Esophagus muscularis mucosa (tissue), 4 donors: ENCODE measurements around the gene CCZ1.

Experiments
- CTCF ChIP-seq, 3 experiments: fragments of 200-600 bp in 2 of 3; fragments of 450-650 bp in 1 of 3; sonication (generic) in 2 of 3; IDR thresholded peaks; one replicate each; pipeline ENCODE4 v1.5.1; 2017 to 2019; ENCODE audit warnings: antibody characterized with exemption in 3 of 3, mild to moderate bottlenecking in 2 of 3, moderate library complexity in 1 of 3
- EP300 ChIP-seq: sonication (generic); formaldehyde crosslinking; IDR thresholded peaks from one replicate; pipeline ENCODE4 v1.6.1; 2017; ENCODE audit warnings: antibody characterized with exemption
- POLR2AphosphoS5 ChIP-seq, 2 donors: sonication (generic); formaldehyde crosslinking; IDR thresholded peaks; one replicate each; pipeline ENCODE4 v1.6.1; 2017; ENCODE audit warnings: antibody characterized with exemption in 2 of 2

GRCh38 chr7:5870311-5870710 is 28.2 kb upstream of the CCZ1 start:
- TF ChIP-seq CTCF (IDR thresholded peaks at IDR 0.05) (no peak), EP300 (no peak), POLR2AphosphoS5 (IDR thresholded peaks at IDR 0.05) (no peak)
